ENCODE results near the gene TECTA.

DNA sequence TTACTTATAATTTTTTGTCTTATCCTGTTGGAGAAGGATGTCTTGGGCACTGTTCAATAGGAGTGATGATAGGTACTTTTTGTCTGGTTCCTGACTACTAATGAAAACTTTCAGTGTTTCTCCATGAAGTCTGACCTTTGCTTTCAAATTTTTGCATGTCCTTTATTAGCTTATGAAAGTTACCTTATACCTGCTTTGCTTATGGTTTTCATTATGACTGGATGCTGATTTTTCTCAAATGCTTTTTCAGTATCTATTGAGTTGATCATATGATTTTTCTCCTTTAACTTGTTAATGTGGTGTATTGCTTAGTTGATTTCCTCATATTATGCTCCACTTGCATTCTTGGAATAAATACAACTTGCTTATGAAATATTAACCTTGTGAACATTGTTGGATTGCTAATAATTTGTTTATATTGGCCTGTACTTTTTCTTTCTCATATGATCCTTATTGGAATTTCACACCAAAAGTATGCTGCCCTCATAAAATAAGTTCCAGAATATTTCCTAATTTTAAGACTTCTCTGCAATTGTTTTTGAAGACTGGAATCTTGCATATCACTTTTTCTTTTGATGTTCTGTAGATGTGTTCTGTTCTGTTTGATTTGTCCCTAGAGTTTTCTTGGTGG lies 106.6 kb downstream of the TECTA start:
- TF ChIP-seq POLR2AphosphoS5 (IDR thresholded peaks at IDR 0.05; ENCODE audit: borderline replicate concordance, low read depth, low read length) (no peak), EZH2 (IDR thresholded peaks at IDR 0.05) (no peak), FOXP2 (optimal IDR thresholded peaks at IDR 0.05; ENCODE audit: control extremely low read depth, extremely low read length, insufficient read depth) (no peak)

Measured in SK-N-MC (cell line).